ENCODE measurements around the gene GLI1.
"Not testable (repeated sequence)": the region's sequence is repeated elsewhere in the genome, so short reads cannot be mapped to it uniquely, and the experiment has no call there.

GLI1 gene

GRCh38 chr12:57476162-57476992, 16.8 kb downstream of the GLI1 start:
- DNase-seq (ENCODE audit: low spot score): no peak

GRCh38 chr12:57476993-57477709, 17.6 kb downstream of the GLI1 start:
- no peak for DNase-seq (ENCODE audit: low spot score)

GRCh38 chr12:57477710-57478681, 18.4 kb downstream of the GLI1 start:
- DNase-seq (ENCODE audit: low spot score): no peak

GRCh38 chr12:57479043-57479375, 19.4 kb downstream of the GLI1 start:
- no peak for DNase-seq (ENCODE audit: low spot score)

- DNase-seq (ENCODE audit: low spot score): no peak
Measured at GRCh38 chr12:57479376-57480115, 20.0 kb downstream of the GLI1 start, which contains the start of gene ARHGAP9. Gene ARHGAP9 (minus strand): TSS chr12:57479866. CDS start chr12:57479406, 460 bp downstream.

- no peak for DNase-seq (ENCODE audit: low spot score)
Measured at GRCh38 chr12:57481671-57482070, 22.1 kb downstream of the GLI1 start.

GRCh38 chr12:57483466-57483865, 23.9 kb downstream of the GLI1 start:
- no peak for DNase-seq (ENCODE audit: low spot score)

GRCh38 chr12:57485695-57486094, 26.1 kb downstream of the GLI1 start:
- DNase-seq (ENCODE audit: low spot score): no peak

GRCh38 chr12:57487055-57487596, 27.5 kb downstream of the GLI1 start:
- DNase-seq (ENCODE audit: low spot score): no peak

- DNase-seq (ENCODE audit: low spot score): peak; percentile 92
Measured at GRCh38 chr12:57487597-57488401, 28.2 kb downstream of the GLI1 start, which contains the start of gene MARS1. Gene MARS1 (plus strand): TSS chr12:57488068. CDS start chr12:57488091, 23 bp downstream.

- no peak for DNase-seq (ENCODE audit: low spot score)
Measured at GRCh38 chr12:57488402-57489156, 29.0 kb downstream of the GLI1 start.

GRCh38 chr12:57489157-57489641, 29.6 kb downstream of the GLI1 start:
- DNase-seq (ENCODE audit: low spot score): no peak

GRCh38 chr12:57490126-57490525, 30.5 kb downstream of the GLI1 start:
- no peak for DNase-seq (ENCODE audit: low spot score)

- no peak for DNase-seq (ENCODE audit: low spot score)
Measured at GRCh38 chr12:57491393-57492280, 32.1 kb downstream of the GLI1 start.

- not testable (repeated sequence) for DNase-seq (ENCODE audit: low spot score)
Measured at GRCh38 chr12:57495051-57495701, 35.6 kb downstream of the GLI1 start.

- no peak for DNase-seq (ENCODE audit: low spot score)
Measured at GRCh38 chr12:57496822-57497221, 37.2 kb downstream of the GLI1 start.

Data from left forelimb (tissue), 1 donor.